ENCODE data around the gene RPS6KC1.

Gene RPS6KC1

DNA sequence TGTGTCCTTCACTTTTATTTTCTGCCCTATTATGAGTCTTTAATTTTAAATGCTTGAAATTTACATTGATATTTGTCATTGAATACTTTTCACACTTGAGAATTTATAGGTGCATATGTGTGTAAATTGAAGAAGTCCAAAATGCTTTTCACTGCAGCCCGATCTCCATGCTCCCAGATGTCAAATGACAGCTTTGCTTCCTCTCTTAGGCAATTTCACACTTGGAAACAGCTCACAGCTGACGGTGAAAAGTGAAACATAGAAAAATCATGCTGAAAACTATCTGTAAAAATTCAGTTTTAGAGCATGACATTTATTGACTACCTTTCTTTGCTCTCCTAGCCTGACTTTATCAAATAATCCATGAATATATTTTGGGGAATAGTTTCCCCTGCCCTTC lies 196.0 kb downstream of the RPS6KC1 start:
- Histone ChIP-seq H3K9ac (ENCODE audit: low read length) (no peak overlapping the region), H3F3A (ENCODE audit: insufficient read depth, low read length) (no peaks in the 10 kb centered on the region), H3K4me2 (ENCODE audit: low read length) (no peak overlapping the region), H3K9me3 (ENCODE audit: low read length) (no peaks in the 10 kb centered on the region), H3K9me2 (ENCODE audit: low read depth, low read length) (no peaks in the 10 kb centered on the region), H2AFZ (ENCODE audit: low read length) (no peak overlapping the region), H4K20me1 (ENCODE audit: insufficient read depth, low read length) (no peaks in the 10 kb centered on the region), H3K36me3 (ENCODE audit: insufficient read depth, low read length) (no peaks in the 10 kb centered on the region), H3K4me1 (ENCODE audit: insufficient read depth, low read length, severe bottlenecking) (no peaks in the 10 kb centered on the region), H3K79me2 (ENCODE audit: insufficient read depth, low read length) (no peaks in the 10 kb centered on the region), H3K4me3 (ENCODE audit: low read depth, low read length, poor library complexity, severe bottlenecking) (no peak overlapping the region), H3K27me3 (ENCODE audit: insufficient read depth, low read length) (no peaks in the 10 kb centered on the region), H3K27ac (ENCODE audit: low read depth, low read length, poor library complexity, severe bottlenecking) (no peak overlapping the region)
- TF ChIP-seq, protein P1, sequence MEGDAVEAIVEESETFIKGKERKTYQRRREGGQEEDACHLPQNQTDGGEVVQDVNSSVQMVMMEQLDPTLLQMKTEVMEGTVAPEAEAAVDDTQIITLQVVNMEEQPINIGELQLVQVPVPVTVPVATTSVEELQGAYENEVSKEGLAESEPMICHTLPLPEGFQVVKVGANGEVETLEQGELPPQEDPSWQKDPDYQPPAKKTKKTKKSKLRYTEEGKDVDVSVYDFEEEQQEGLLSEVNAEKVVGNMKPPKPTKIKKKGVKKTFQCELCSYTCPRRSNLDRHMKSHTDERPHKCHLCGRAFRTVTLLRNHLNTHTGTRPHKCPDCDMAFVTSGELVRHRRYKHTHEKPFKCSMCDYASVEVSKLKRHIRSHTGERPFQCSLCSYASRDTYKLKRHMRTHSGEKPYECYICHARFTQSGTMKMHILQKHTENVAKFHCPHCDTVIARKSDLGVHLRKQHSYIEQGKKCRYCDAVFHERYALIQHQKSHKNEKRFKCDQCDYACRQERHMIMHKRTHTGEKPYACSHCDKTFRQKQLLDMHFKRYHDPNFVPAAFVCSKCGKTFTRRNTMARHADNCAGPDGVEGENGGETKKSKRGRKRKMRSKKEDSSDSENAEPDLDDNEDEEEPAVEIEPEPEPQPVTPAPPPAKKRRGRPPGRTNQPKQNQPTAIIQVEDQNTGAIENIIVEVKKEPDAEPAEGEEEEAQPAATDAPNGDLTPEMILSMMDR (IDR thresholded peaks at IDR 0.05; ENCODE audit: low read length), result no peak
- no peak for TF ChIP-seq EZH2 (IDR thresholded peaks at IDR 0.05; ENCODE audit: borderline replicate concordance, low read length)

DNA sequence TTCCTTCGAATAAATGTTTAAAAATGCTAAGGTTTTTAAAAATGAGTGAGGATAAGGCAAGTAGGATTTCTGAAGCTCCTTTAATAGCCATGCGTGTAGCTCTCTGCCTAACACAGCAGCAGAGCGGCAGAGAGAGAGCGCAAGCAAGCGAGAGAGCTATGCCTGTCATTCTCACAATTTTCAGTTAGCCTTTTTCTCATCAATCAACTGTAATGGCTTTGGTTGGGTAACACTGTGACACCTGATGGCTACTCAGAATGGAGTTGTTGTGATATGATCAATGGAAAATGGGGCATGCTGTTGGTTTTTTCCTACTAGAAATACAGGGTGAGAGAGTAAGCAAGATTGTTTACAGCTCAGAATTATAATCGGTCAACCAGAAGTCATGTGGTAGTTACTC lies 198.4 kb downstream of the RPS6KC1 start:
- no peaks in the 10 kb centered on the region for H3K79me2 ChIP-seq (ENCODE audit: insufficient read depth, low read length)
- H2AFZ ChIP-seq (ENCODE audit: low read length), result no peak overlapping the region
- TF ChIP-seq, protein P1 (IDR thresholded peaks at IDR 0.05; ENCODE audit: low read length), result no peak
- no peak for TF ChIP-seq EZH2 (IDR thresholded peaks at IDR 0.05; ENCODE audit: borderline replicate concordance, low read length)
- H4K20me1 ChIP-seq (ENCODE audit: insufficient read depth, low read length), result no peaks in the 10 kb centered on the region
- no peaks in the 10 kb centered on the region for H3F3A ChIP-seq (ENCODE audit: insufficient read depth, low read length)
- no peak overlapping the region for H3K4me2 ChIP-seq (ENCODE audit: low read length)
- H3K9me3 ChIP-seq (ENCODE audit: low read length), result no peaks in the 10 kb centered on the region
- no peaks in the 10 kb centered on the region for H3K27me3 ChIP-seq (ENCODE audit: insufficient read depth, low read length)
- no peaks in the 10 kb centered on the region for H3K9me2 ChIP-seq (ENCODE audit: low read depth, low read length)
- H3K9ac ChIP-seq (ENCODE audit: low read length), result no peak overlapping the region
- no peaks in the 10 kb centered on the region for H3K4me1 ChIP-seq (ENCODE audit: insufficient read depth, low read length, severe bottlenecking)
- H3K27ac ChIP-seq (ENCODE audit: low read depth, low read length, poor library complexity, severe bottlenecking), result no peak overlapping the region
- H3K4me3 ChIP-seq (ENCODE audit: low read depth, low read length, poor library complexity, severe bottlenecking), result no peak overlapping the region
- no peaks in the 10 kb centered on the region for H3K36me3 ChIP-seq (ENCODE audit: insufficient read depth, low read length)

DNA sequence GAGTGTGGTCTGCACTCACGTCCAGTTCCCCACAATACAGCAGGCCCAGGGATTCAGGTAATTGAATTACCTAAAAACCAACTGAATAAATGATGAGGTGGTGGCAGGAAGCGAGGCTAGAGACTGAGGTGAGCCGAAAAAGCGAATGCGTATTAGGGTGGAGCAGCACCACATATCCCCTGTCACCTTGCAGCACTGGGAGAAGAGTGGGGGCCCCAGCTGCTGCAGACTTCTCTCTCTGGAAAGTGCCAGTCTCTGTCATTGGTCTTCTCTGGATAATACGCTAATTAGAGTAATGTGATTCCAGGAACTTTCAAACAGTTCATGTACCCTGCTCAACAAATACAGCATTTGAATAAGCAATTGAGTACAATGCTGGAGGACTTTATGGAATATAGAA lies 199.0 kb downstream of the RPS6KC1 start:
- TF ChIP-seq EZH2 (IDR thresholded peaks at IDR 0.05; ENCODE audit: borderline replicate concordance, low read length), result no peak
- TF ChIP-seq, protein P1 (IDR thresholded peaks at IDR 0.05; ENCODE audit: low read length), result no peak
- H3F3A ChIP-seq (ENCODE audit: insufficient read depth, low read length), result no peaks in the 10 kb centered on the region
- no peak overlapping the region for H3K27ac ChIP-seq (ENCODE audit: low read depth, low read length, poor library complexity, severe bottlenecking)
- H2AFZ ChIP-seq (ENCODE audit: low read length), result no peak overlapping the region
- no peaks in the 10 kb centered on the region for H3K9me3 ChIP-seq (ENCODE audit: low read length)
- H3K4me2 ChIP-seq (ENCODE audit: low read length), result no peak overlapping the region
- no peaks in the 10 kb centered on the region for H3K36me3 ChIP-seq (ENCODE audit: insufficient read depth, low read length)
- no peaks in the 10 kb centered on the region for H3K79me2 ChIP-seq (ENCODE audit: insufficient read depth, low read length)
- no peak overlapping the region for H3K9ac ChIP-seq (ENCODE audit: low read length)
- no peaks in the 10 kb centered on the region for H3K9me2 ChIP-seq (ENCODE audit: low read depth, low read length)
- no peaks in the 10 kb centered on the region for H3K4me1 ChIP-seq (ENCODE audit: insufficient read depth, low read length, severe bottlenecking)
- H3K27me3 ChIP-seq (ENCODE audit: insufficient read depth, low read length), result no peaks in the 10 kb centered on the region
- H3K4me3 ChIP-seq (ENCODE audit: low read depth, low read length, poor library complexity, severe bottlenecking), result no peak overlapping the region
- H4K20me1 ChIP-seq (ENCODE audit: insufficient read depth, low read length), result no peaks in the 10 kb centered on the region

Measured in OCI-LY1 (cell line).